Ishikawa (cell line): ENCODE data around the gene RREB1.

Experiments used
- CEBPB ChIP-seq: IDR thresholded peaks from 2 replicates; pipeline ENCODE4 v1.6.1; 2012
- CREB1 ChIP-seq: IDR thresholded peaks from 2 replicates; pipeline ENCODE4 v1.6.1; 2012; ENCODE audit warnings: low read depth
- EGR1 ChIP-seq: IDR thresholded peaks from 2 replicates; pipeline ENCODE4 v1.6.1; 2012
- EP300 ChIP-seq: IDR thresholded peaks from 2 replicates; pipeline ENCODE4 v1.6.1; 2012; ENCODE audit warnings: borderline replicate concordance
- FOXM1 ChIP-seq: IDR thresholded peaks from 2 replicates; pipeline ENCODE4 v1.6.1; 2012; ENCODE audit warnings: low read depth, borderline replicate concordance
- NFIC ChIP-seq: IDR thresholded peaks from 2 replicates; pipeline ENCODE4 v1.6.1; 2012
- RAD21 ChIP-seq: IDR thresholded peaks from 2 replicates; pipeline ENCODE4 v1.6.1; 2012; ENCODE audit warnings: low read depth
- TAF1 ChIP-seq: IDR thresholded peaks from 2 replicates; pipeline ENCODE4 v1.6.1; 2012; ENCODE audit warnings: low read depth, mild to moderate bottlenecking
- TCF12 ChIP-seq: IDR thresholded peaks from 2 replicates; pipeline ENCODE4 v1.6.1; 2012; ENCODE audit warnings: low read depth
- TEAD4 ChIP-seq: IDR thresholded peaks from 2 replicates; pipeline ENCODE4 v1.6.1; 2012
- YY1 ChIP-seq: IDR thresholded peaks from 2 replicates; pipeline ENCODE4 v1.6.1; 2012; ENCODE audit warnings: low read depth
- ZBTB7A ChIP-seq: IDR thresholded peaks from 2 replicates; pipeline ENCODE4 v1.6.1; 2012; ENCODE audit warnings: low read depth
- TF ChIP-seq, protein P1 (sequence below): IDR thresholded peaks from 2 replicates; pipeline ENCODE4 v1.6.1; 2012
- TF ChIP-seq, protein P2 (sequence below): IDR thresholded peaks from 2 replicates; pipeline ENCODE4 v1.6.1; 2012
- TF ChIP-seq, protein P3 (sequence below): IDR thresholded peaks from 2 replicates; pipeline ENCODE4 v1.6.1; 2012; ENCODE audit warnings: low read depth, mild to moderate bottlenecking

Gene RREB1

DNA sequence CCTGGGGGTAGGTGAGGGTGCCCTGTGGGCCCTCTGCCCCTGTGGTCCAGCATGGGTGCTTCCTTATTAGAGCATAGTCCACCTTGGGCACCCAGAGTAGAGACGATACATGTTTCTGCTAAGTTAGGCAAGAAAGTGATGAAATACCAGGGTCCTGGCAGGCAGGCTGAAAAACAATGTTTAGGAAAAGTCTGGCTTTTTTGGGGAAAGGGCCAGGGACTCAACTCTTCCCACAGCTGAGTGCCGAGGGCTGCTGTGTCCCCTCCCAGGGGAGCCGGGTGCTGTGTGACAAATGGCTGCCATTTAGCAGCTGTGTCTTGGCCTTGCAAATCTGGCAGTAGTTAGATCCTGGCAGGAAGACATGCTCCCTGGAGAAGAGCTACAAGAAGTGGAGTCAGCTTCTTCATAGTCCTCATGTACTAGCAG is 61.5 kb downstream of the RREB1 start:
- TF ChIP-seq EGR1 = no peak
- TF ChIP-seq CREB1 = no peak
- no peak for TF ChIP-seq TEAD4
- TF ChIP-seq TAF1 = no peak
- TF ChIP-seq RAD21 = no peak
- TF ChIP-seq, protein P1, sequence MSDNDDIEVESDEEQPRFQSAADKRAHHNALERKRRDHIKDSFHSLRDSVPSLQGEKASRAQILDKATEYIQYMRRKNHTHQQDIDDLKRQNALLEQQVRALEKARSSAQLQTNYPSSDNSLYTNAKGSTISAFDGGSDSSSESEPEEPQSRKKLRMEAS = no peak
- no peak for TF ChIP-seq TCF12
- TF ChIP-seq, protein P2, sequence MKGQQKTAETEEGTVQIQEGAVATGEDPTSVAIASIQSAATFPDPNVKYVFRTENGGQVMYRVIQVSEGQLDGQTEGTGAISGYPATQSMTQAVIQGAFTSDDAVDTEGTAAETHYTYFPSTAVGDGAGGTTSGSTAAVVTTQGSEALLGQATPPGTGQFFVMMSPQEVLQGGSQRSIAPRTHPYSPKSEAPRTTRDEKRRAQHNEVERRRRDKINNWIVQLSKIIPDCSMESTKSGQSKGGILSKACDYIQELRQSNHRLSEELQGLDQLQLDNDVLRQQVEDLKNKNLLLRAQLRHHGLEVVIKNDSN = no peak
- TF ChIP-seq, protein P3, sequence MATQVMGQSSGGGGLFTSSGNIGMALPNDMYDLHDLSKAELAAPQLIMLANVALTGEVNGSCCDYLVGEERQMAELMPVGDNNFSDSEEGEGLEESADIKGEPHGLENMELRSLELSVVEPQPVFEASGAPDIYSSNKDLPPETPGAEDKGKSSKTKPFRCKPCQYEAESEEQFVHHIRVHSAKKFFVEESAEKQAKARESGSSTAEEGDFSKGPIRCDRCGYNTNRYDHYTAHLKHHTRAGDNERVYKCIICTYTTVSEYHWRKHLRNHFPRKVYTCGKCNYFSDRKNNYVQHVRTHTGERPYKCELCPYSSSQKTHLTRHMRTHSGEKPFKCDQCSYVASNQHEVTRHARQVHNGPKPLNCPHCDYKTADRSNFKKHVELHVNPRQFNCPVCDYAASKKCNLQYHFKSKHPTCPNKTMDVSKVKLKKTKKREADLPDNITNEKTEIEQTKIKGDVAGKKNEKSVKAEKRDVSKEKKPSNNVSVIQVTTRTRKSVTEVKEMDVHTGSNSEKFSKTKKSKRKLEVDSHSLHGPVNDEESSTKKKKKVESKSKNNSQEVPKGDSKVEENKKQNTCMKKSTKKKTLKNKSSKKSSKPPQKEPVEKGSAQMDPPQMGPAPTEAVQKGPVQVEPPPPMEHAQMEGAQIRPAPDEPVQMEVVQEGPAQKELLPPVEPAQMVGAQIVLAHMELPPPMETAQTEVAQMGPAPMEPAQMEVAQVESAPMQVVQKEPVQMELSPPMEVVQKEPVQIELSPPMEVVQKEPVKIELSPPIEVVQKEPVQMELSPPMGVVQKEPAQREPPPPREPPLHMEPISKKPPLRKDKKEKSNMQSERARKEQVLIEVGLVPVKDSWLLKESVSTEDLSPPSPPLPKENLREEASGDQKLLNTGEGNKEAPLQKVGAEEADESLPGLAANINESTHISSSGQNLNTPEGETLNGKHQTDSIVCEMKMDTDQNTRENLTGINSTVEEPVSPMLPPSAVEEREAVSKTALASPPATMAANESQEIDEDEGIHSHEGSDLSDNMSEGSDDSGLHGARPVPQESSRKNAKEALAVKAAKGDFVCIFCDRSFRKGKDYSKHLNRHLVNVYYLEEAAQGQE = no peak
- TF ChIP-seq CEBPB = no peak
- no peak for TF ChIP-seq EP300
- TF ChIP-seq FOXM1 = no peak
- TF ChIP-seq YY1 = no peak
- TF ChIP-seq ZBTB7A = no peak
- no peak for TF ChIP-seq NFIC

DNA sequence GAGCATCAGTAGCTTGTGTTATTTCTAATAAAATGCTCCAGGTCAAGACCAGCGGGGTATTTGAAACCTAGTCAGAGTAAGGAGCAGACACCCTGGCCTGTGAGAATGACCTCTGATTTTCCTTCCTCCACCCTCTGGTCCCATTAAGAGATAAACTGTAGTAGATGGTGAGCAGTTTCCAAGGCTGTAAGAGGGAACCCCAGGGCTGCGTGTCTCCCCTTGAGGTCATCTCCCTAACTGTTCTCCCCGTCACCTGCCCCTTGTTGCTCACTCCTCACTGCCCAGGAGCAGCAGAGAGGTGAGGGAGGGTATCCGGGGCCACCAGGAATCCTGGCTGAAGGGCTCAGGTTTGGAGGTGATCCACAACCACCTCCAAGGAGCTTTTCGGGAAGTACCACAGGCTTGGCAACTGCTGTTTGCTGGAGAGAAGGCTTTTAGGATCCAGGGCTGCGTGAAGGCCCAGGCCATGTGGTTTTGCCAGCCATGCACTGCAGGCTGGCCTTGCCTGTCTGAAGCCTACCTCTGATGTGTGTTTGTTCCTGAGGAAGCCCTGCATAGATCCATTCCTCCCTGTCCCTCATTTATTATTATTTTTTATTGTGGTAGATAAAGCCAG is 62.5 kb downstream of the RREB1 start:
- TF ChIP-seq, protein P2 = no peak
- TF ChIP-seq YY1 (no peak), EP300 (no peak)
- TF ChIP-seq, protein P3 = no peak

DNA sequence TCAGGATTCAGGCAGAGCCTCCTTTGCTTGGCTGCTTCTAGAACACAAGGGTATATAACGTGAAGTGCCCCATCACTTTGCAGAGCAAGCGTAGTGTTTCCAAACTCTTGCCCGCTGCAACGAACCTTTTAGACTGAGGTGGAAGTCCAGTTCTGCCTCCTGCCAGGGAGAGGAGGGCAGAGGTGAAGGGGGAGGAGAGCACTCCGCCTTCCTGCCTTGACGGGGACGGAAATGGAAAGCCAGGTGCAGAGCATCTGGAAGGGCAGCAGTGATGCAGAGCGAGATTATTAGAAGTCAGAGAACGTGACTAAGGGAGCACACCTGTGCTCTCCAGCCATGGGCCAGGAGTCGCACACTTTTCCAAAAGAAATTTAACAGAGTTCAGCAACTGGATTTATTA is 63.4 kb downstream of the RREB1 start:
- no peak for TF ChIP-seq EGR1
- TF ChIP-seq FOXM1 = no peak
- no peak for TF ChIP-seq CREB1
- no peak for TF ChIP-seq YY1
- TF ChIP-seq, protein P3 = no peak

DNA sequence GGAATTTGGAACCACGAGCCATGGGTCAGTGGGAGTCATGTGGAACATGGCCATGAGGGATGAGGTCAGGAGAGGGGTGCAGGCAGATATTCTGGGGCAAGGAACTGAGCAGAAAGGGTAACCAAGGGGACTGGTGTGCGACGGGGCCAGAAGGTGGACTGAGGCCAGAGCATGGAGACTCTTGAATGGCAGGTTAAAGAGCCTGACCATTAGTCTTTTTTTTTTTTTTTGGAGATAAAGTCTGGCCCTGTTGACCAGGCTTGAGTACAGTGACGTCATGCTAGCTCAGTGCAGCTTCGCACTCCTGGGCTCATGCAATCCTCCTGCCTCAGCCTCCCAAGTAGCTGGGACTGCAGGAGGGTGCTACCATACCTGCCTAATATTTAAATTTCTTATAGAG is 64.0 kb downstream of the RREB1 start:
- TF ChIP-seq ZBTB7A = no peak
- TF ChIP-seq, protein P2 = no peak

DNA sequence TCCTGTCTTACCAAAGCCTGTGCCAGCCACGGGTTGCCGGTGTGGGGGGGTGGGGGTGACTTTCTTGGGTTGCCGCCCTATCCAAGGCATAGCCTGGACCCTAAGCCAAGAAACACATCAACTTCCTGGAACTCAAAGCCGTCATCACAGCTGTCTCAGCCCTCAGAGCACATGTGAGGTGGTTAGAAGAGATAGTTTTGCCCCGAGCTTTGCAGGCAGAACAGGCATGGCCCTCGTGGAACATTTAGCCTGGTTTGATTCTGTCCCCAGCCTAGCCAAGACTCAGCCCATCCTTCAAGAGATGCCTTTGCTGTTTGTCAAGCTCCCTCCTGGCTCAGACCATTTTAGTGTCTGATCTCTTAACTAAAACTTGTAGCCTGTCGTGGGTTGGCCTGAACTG is 64.9 kb downstream of the RREB1 start:
- TF ChIP-seq TEAD4 (no peak), ZBTB7A (no peak), CREB1 (no peak), TCF12 (no peak), TAF1 (no peak), RAD21 (no peak), YY1 (no peak), CEBPB (no peak)
- TF ChIP-seq, protein P1 = no peak
